Bronchial epithelial cell (primary cell): Measurements from ENCODE around the gene LYL1. TPM values are rescaled to one million over a fixed set of nuclear protein-coding genes. Genes with fewer than 3 reads are reported as not detected.

Experiments used
- DNase-seq: peaks from one replicate; pipeline ENCODE4 v3.0.0-alpha.2; 2010; ENCODE audit warnings: low read depth
- FAIRE-seq: peaks from 2 replicates; lab custom pipeline; 2011; peaks lifted over from hg19 to GRCh38; lab: Jason Lieb, UNC
- H3K27me3 ChIP-seq: 2 replicates; pipeline ENCODE4 v1.5.1; 2011; ENCODE audit warnings: low read length; ENCODE audit not compliant: control insufficient read depth, insufficient read depth
- H3K36me3 ChIP-seq: 2 replicates; pipeline ENCODE4 v1.5.1; 2011; ENCODE audit warnings: low read length; ENCODE audit not compliant: control insufficient read depth, insufficient read depth
- H3K4me3 ChIP-seq: 2 replicates; pipeline ENCODE4 v1.5.1; 2011; ENCODE audit warnings: mild to moderate bottlenecking, low read depth, low read length, control low read depth
- CTCF ChIP-seq: IDR thresholded peaks from 2 replicates; pipeline ENCODE4 v1.5.1; 2011; ENCODE audit warnings: mild to moderate bottlenecking, moderate library complexity, low read length, control low read depth, inconsistent platforms; ENCODE audit not compliant: insufficient read depth, severe bottlenecking
- total RNA-seq: library from RNA; depleted of rRNA; stranded (reverse); fragments of >200 nt; gene quantifications from 2 replicates; pipeline ENCODE4 v1.2.1, GENCODE V29; 2014

Gene LYL1
- total RNA-seq, 1 donor from 2014 or later = 1.3 TPM

DNA sequence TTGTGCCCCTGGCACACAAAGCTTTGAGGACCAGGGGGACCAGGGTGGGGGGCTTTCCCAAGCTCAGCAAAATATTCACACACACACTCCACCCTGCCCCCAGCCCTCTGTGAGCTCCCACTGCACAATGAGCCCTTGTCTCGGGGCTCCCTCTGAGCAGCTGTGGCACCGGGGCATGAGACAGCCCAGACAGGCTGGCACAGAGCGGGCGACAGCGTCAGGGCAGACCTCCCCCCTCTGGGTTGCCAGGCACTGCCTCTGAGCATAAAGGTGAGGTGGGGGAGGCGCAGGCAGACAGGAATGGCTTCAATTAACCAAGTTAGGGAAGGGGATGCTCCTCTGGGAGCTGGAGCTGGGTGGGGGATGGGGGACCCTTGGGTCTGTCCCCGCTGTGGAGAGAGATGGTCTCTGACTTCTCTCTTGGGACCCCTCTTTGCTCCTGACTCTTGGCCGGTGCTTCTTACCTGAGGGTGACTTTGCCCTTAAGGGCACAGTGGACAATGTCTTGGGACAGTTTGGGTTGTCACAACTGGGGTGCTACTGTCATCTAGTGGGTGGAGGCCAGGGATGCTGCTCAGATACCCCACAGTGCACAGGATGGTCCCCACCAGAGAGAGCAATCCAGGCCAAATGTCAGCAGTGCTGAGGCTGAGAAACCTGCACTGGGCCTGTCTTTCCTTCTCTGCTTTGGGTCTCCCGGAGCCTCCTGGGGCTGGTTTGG, 30.3 kb downstream of the LYL1 start:
- peaks cover 9% of the 10 kb centered on the region for H3K36me3 ChIP-seq
- H3K27me3 ChIP-seq = no peaks in the 10 kb centered on the region
- no peak for DNase-seq
- TF ChIP-seq CTCF = no peak
- H3K4me3 ChIP-seq = no peak overlapping the region
- no peak for FAIRE-seq

DNA sequence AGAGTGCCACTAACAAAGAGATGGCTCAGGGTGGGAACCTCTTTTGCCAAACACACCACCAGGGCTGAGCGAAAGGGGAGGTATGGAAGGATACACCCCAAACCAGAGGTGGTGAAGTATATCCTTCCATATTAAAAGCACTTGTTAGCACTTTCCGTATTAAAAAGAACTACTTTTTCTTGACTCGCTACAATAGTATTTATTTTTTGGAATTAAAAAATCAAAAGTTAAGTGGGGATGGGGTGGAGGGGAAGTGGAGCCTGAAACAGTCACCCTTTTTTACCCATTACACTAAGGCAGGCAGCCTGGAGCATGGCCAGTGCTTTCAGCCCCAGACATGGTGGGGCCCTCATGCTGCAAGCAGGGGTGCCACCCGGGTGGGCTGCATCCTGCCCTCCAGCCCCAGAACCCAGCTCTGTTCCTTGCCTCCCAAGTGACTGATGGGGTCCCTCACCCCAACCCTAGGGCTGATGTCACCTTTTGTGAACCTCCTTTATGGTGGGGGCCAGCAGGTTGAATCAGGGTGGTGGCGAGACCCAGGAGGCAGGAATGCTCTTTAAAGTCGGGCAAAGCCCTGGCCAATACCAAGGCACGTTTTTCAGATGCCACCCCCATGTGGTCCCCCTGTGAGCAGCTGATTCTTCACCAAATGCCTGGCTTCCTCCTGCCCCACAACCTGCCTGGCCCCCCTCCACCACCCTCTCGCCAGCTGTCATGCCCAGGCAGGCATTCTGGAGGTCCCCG, 31.0 kb downstream of the LYL1 start:
- H3K27me3 ChIP-seq = no peaks in the 10 kb centered on the region
- no peak for FAIRE-seq
- DNase-seq = no peak
- peaks cover 9% of the 10 kb centered on the region for H3K36me3 ChIP-seq
- H3K4me3 ChIP-seq = no peak overlapping the region
- TF ChIP-seq CTCF = no peak

DNA sequence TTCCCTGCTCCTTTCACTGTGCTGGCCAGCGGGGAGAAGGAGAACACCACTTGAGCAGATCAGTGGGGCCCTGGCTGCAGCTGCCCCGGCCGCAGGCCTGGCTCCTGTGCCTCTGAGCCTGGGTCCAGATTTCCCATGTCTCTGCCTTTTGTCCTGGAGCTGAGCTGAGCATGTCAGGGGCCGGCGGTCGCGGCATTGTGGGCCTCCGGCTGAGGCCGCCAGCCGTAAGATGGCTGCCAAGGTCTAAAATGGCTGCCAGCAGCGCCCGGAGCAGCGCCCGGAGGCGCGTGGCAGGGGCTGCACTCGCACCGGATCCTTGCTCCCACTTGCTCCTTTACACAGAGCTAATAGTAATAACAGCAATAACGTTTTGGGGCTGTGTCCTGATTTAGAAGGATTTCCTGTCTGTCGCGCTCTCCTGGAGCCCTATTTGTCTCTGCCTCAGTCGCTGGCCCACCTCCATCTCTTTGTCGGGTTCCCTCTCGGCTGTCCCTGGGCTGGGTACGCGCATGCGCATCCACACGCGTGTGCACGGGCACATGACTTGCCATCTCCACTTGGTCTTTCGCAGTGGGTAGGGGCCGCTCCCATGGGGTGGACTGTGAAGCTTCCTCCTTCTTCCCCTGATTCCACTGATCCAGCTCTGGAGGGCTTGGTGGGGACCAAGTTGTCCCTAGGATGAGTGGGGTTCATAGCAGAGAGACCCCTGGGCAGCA, 32.1 kb downstream of the LYL1 start:
- TF ChIP-seq CTCF = no peak
- Histone ChIP-seq H3K27me3 (no peaks in the 10 kb centered on the region), H3K36me3 (peaks cover 9% of the 10 kb centered on the region), H3K4me3 (no peak overlapping the region)
- DNase-seq (no peak), FAIRE-seq (no peak)

GRCh38 chr19:13069415-13070359, 33.0 kb downstream of the LYL1 start:
- TF ChIP-seq CTCF = no peak
- Histone ChIP-seq H3K27me3 (no peaks in the 10 kb centered on the region), H3K4me3 (no peak overlapping the region), H3K36me3 (peaks cover 5% of the 10 kb centered on the region)
- FAIRE-seq (no peak), DNase-seq (no peak)

DNA sequence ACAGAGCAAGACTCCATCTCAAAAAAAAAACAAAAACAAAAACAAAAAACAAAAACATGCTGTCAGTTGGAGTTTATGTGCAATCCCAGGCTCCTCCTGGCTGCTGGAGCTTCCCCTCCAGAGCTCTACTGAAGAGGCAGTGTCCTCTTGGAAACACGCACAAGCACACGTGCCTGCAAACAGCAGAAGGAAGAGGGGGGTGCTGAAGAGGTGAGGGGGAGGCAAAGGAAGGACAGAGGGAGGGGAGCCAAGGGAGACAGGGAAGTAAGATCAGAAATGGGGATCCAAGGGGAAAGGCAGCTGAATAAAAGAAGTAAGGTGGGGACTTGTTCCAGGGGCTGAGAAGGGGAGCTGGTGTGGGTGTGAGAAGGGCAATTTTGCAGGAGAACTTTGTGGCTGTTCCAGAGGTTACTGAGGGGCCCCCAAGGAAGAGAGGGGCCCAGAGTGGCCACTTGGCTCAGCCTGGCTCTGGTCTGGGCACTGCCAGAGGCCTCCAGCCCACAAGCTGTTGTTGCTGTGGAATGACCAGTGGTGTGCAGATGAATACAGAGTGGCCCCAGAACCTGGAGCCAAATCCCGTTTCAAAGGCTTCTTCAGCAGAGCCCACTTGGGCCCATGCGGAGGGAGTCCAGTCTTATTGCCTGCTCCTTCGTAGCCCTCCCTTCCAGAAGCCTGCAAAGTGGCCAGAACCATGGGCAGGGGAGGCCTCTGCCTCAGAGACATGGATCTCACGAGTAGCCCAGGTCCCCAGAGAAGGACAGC, 34.4 kb downstream of the LYL1 start:
- Histone ChIP-seq H3K27me3 (no peaks in the 10 kb centered on the region), H3K4me3 (no peak overlapping the region), H3K36me3 (peaks cover 3% of the 10 kb centered on the region)
- DNase-seq (no peak), FAIRE-seq (no peak)
- no peak for TF ChIP-seq CTCF
